Bronchial epithelial cell (primary cell): ENCODE data around the gene SRD5A1. TPM values are rescaled to one million over a fixed set of nuclear protein-coding genes. Genes with fewer than 3 reads are reported as not detected.

Source experiments
- DNase-seq: peaks from one replicate; pipeline ENCODE4 v3.0.0-alpha.2; 2010; ENCODE audit warnings: low read depth
- FAIRE-seq: peaks from 2 replicates; lab custom pipeline; 2011; peaks lifted over from hg19 to GRCh38; lab: Jason Lieb, UNC
- H3K27me3 ChIP-seq: 2 replicates; pipeline ENCODE4 v1.5.1; 2011; ENCODE audit warnings: low read length; ENCODE audit not compliant: control insufficient read depth, insufficient read depth
- H3K36me3 ChIP-seq: 2 replicates; pipeline ENCODE4 v1.5.1; 2011; ENCODE audit warnings: low read length; ENCODE audit not compliant: control insufficient read depth, insufficient read depth
- H3K4me3 ChIP-seq: 2 replicates; pipeline ENCODE4 v1.5.1; 2011; ENCODE audit warnings: mild to moderate bottlenecking, low read depth, low read length, control low read depth
- CTCF ChIP-seq: IDR thresholded peaks from 2 replicates; pipeline ENCODE4 v1.5.1; 2011; ENCODE audit warnings: mild to moderate bottlenecking, moderate library complexity, low read length, control low read depth, inconsistent platforms; ENCODE audit not compliant: insufficient read depth, severe bottlenecking
- total RNA-seq: library from RNA; depleted of rRNA; stranded (reverse); fragments of >200 nt; gene quantifications from 2 replicates; pipeline ENCODE4 v1.2.1, GENCODE V29; 2014

The SRD5A1 gene
- total RNA-seq, 1 donor from 2014 or later: 24.0 TPM

GRCh38 chr5:6686915-6687409 is 53.7 kb downstream of the SRD5A1 start:
- Histone ChIP-seq H3K36me3 (no peaks in the 10 kb centered on the region), H3K27me3 (no peaks in the 10 kb centered on the region), H3K4me3 (peak overlapping the region; percentile 8)
- FAIRE-seq (no peak), DNase-seq (peak; percentile 38)
- no peak for TF ChIP-seq CTCF

DNA sequence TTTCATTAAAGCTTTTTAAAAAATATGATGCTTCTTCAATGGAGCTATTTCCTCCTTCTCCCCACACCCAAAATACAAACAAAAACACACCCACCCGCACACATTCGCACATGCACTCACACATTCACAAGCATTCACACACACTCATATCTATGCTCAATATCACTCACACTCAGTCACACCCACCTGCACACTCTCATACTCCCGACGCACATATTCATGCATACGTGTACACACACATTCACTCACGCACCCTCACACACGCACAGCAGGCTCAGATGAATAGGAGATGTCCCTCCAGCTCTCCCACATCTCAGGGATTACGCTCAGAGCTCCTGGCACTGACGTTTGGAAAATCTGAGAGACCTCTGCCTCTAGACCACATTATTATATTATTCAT is 54.3 kb downstream of the SRD5A1 start:
- Histone ChIP-seq H3K27me3 (no peaks in the 10 kb centered on the region), H3K36me3 (no peaks in the 10 kb centered on the region), H3K4me3 (no peak overlapping the region)
- TF ChIP-seq CTCF: no peak
- DNase-seq: no peak
- FAIRE-seq: no peak

- DNase-seq (no peak), FAIRE-seq (no peak)
- Histone ChIP-seq H3K36me3 (no peaks in the 10 kb centered on the region), H3K27me3 (no peaks in the 10 kb centered on the region), H3K4me3 (no peak overlapping the region)
- TF ChIP-seq CTCF: no peak
Measured at GRCh38 chr5:6692906-6693305, 59.7 kb downstream of the SRD5A1 start.

DNA sequence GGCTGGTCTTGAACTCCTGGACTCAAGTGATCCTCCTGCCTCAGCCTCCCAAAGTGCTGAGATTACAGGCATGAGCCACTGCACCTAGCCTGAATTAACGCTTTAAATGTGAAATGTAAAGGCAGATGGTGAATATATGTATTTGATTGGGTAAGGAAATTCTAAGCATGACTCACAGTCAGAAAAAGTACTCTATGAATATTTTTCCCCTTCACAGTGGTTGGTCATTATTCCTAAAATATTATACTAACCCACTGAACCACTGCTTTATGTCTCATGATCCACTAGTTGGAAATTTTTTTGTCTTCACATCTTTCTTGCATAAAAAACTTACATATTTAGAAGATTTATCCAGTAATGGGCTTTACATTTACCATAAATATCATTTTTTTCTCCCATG is 65.5 kb downstream of the SRD5A1 start:
- no peak for TF ChIP-seq CTCF
- peaks cover 2% of the 10 kb centered on the region for H3K27me3 ChIP-seq
- no peak for DNase-seq
- H3K36me3 ChIP-seq: no peaks in the 10 kb centered on the region
- FAIRE-seq: no peak
- H3K4me3 ChIP-seq: no peak overlapping the region

DNA sequence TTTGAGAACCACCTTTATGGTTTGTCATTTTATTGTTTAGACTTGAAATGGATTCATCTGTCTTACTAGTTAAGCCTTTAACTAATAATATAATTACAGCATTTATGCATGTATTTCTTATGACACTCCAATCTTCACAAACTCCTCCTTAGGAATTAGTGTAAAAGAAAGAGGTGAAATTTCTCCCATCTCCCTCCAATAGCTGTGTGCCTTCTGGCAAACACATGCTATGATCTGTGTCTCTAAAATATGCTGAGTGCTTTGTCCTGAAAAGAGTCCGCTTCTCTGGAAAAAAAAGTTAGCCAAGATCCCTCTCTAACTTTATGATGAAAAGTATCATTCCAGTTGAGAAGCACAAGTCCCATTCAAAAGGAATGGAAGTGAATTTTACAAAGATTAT is 66.1 kb downstream of the SRD5A1 start:
- H3K4me3 ChIP-seq: no peak overlapping the region
- FAIRE-seq (no peak), DNase-seq (no peak)
- H3K36me3 ChIP-seq: no peaks in the 10 kb centered on the region
- TF ChIP-seq CTCF: no peak
- H3K27me3 ChIP-seq: peaks cover 2% of the 10 kb centered on the region

DNA sequence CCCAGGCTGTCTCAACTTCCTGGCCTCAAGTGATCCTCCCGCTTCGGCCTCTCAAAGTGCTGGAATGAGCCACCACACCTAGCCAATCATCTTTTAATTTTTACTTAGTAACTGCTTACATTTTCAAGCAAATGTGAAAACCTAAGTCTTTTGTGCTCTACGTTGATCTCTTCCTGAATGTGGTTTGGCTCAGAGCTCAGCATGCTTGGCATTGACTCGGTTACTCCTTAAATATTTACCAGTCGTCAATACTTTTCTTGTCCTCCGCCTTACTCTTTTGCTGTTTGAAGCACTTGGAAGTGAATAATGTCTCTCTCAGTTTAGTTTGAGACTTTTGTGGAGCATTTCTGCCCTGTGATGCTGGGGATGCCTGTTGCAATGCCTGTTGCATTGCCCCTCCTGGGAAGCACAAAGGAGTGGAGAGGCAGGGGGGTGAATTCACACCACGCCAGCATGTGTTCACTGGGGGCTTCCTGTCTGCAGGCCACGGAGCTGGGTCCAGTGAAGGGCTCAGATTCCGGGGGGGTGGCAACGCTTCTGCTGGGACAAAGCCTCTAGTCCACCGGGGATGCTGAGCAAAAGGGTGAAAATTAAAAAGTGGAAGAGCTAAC is 66.9 kb downstream of the SRD5A1 start:
- Histone ChIP-seq H3K36me3 (no peaks in the 10 kb centered on the region), H3K27me3 (peaks cover 2% of the 10 kb centered on the region), H3K4me3 (no peak overlapping the region)
- DNase-seq (no peak), FAIRE-seq (no peak)
- no peak for TF ChIP-seq CTCF
